ENCODE results near the gene INCENP.

GRCh38 chr11:62153087-62153395 is 29.2 kb downstream of the INCENP start:
- no peak for TF ChIP-seq CEBPB (IDR thresholded peaks at IDR 0.05; ENCODE audit: borderline replicate concordance in 1 of 2, low read depth in 2 of 2, low read length in 2 of 2)
- TF ChIP-seq NFYB (IDR thresholded peaks at IDR 0.05; ENCODE audit: insufficient read depth, low read depth, low read length): no peak
- TF ChIP-seq SP1 (IDR thresholded peaks at IDR 0.05; ENCODE audit: low read depth, low read length): no peak
- no peak for TF ChIP-seq CTCF (IDR thresholded peaks at IDR 0.05 in 2 of 3, conservative IDR thresholded peaks at IDR 0.05 in 1 of 3; ENCODE audit: control insufficient read depth in 2 of 3, extremely low read depth in 1 of 3, insufficient read depth in 1 of 3, low read depth in 3 of 3, low read length in 3 of 3)
